NCI-H2227 (cell line): ENCODE results near the gene HOXB9.
A peak's percentile ranks its signal among the peaks of the same experiment; 100 is the strongest.

Source experiments
- DNase-seq: peaks from one replicate; lab custom pipeline; 2025; ENCODE audit not compliant: unreplicated experiment; lab: John Stamatoyannopoulos, UW

HOXB9 gene

DNA sequence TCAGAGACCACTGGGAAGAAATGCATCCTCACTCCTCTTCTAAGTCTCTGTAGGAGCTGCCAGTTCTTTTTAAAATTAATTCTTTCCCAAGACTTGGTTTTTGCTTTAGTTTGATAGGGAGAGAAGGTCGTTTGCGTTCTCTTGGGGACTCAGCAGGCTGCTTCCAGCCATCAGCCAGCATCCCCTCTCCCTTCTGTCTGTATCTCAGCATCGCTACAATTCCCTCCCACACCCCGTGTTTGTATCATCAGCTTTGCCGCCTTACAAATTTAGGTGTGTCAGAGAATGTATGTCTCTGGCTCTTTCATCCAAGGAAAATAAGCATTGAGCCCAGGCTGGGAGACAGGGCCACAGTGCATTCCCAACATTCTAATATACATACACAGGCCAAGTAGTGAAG, 26.8 kb downstream of the HOXB9 start:
- DNase-seq = no peak

GRCh38 chr17:48598736-48599135, 27.4 kb downstream of the HOXB9 start:
- no peak for DNase-seq

GRCh38 chr17:48597778-48598631, 28.2 kb downstream of the HOXB9 start:
- peak; percentile 43 for DNase-seq

GRCh38 chr17:48597528-48597777, 28.7 kb downstream of the HOXB9 start:
- DNase-seq = no peak

DNA sequence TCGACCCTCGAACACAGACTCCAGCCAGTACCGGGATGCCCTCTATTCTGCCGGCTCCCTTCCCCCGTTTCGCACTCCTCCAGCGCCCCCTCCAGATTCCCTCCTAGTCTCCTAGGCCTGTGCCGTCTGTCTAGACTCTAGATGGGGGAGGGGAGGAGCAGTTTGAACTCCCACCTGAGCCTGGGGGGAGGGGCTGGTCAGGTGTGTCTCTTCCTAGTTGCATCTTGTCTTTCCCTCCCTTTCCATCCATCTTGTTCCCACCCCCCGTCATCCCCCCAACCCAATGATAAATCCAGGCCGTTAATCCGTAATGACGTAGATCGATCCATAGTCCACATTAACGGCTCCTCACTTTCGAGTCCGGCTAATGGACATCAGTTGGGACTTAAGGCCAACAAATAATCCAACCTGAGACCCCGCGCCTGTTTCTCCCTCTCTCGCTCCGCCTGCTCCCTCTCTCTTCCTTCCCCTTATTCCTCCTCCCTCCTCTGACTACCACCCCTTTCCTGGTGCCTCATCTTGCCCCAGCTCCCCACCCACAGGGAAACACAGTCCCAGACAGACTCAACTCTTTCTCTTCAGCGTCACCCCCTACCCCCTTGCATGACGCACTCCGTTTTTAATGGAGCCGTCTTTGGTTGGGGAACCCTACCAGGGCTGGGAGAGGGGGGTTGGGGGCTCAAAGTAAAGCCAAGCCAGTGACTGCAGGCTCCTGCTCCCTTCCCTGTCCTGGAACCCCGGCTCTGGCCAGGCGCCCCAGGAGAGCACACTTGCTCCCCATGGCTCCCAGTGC, 29.2 kb downstream of the HOXB9 start:
- no peak for DNase-seq

GRCh38 chr17:48596000-48596734, 30.0 kb downstream of the HOXB9 start:
- peak; percentile 18 for DNase-seq

GRCh38 chr17:48595278-48595999, 30.7 kb downstream of the HOXB9 start:
- DNase-seq = no peak

GRCh38 chr17:48594538-48595277, 31.4 kb downstream of the HOXB9 start:
- no peak for DNase-seq

- peak; percentile 90 for DNase-seq
Measured at GRCh38 chr17:48593840-48594537, 32.2 kb downstream of the HOXB9 start.

DNA sequence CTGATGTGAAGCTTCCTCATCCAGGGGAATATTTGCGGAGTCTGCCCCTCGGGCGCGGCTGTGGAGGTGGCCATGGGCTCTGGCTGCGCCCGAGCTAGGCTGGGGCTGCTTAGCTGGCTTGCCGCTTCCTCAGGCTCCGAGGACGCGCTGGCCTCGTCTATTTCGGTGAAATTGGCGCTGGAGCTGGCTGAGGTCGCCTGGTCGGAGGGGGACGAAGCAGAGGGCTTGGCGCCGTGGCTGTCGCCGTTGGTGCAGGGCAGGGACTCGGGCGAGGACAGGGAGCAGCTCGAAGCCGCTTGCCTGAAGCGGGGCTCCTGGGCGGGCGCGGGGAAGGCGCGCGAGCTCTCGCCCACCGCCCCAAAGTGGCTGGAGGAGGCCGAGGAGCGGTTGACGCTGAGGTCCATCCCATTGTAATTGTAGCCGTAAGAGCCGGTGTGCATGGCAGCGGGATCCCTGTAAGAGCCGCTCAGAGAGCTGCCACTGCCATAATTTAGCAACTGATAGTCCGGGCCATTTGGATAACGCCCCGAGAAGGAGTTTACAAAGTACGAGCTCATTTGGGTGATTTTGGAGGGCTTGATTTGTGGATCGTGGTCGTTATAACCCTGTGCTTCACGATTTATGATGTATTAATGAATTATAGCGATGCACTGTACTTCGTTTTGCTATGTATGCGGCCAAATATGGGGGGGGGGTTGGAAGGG, 32.9 kb downstream of the HOXB9 start, which contains the start of gene HOXB5:
Gene HOXB5, minus strand, starts transcription at position 654 of the 704 bp plus-strand sequence. Its CDS starts 97 bp downstream, at position 557.
- DNase-seq = peak; percentile 59

- no peak for DNase-seq
Measured at GRCh38 chr17:48592577-48592976, 33.6 kb downstream of the HOXB9 start.

DNA sequence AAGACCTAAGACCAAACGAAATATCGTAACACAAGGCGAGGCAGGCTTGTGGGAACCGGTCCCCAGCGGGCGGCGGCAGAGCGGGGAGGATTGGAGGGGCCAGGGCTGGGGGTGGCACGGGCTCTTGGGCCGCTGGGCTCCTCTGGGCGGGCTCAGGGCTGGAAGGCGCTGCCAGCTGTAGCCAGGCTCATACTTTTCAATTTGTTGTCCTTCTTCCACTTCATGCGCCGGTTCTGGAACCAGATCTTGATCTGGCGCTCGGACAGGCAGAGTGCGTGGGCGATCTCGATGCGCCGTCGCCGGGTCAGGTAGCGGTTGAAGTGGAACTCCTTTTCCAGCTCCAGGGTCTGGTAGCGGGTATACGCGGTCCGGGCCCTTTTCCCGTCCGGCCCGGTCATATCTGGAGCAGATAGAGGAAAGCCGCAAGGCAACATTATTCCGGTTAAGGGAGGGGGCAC, 34.1 kb downstream of the HOXB9 start:
- no peak for DNase-seq

- DNase-seq = no peak
Measured at GRCh38 chr17:48591255-48592056, 34.7 kb downstream of the HOXB9 start.

GRCh38 chr17:48590607-48591161, 35.5 kb downstream of the HOXB9 start:
- DNase-seq = no peak

GRCh38 chr17:48589831-48590606, 36.1 kb downstream of the HOXB9 start, which contains the start of gene HOXB3:
TSS of gene HOXB3 (minus strand) at chr17:48590241. CDS start at chr17:48552474, 37,767 bp downstream.
- no peak for DNase-seq

DNA sequence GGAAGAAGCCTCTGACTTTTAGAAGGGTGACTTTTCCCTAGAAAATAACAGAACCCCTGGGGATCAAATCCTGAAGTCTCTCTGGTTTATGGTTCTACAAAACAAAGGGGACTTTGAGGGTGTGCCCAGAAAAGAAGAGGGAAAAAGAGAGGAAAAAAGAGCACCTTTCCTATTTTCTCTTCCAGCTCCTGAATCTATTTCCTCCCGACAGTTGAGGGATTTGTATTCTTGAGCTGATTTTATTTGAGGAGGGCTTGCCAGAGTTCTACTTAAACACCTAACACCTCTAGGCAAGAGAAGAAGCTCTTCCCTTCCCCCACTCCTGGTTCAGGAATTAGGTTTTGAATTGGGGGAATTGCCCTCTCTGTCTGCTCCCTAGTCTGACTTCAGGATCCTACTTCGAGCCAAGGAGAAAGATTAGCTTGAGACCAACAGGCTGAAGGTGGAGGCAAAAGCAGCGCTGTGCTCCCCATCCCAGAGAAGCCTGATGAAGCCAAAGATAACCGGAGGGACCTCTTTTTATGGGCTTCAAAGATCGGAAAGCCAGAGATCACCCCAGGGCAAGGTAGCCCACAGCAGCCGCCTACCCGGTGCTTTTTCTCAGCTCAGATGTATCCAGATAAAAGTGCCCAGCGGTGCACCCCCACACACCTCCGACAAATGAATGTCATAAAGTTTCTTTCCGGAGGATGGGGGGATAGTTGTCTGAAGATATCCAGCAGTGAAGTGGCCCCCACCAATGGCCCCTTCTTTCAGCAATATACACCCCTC, 36.9 kb downstream of the HOXB9 start:
- DNase-seq = no peak
